CD4-positive, CD25-positive, alpha-beta regulatory T cell (primary cell): ENCODE measurements around the gene SAMD1. TPM values are rescaled to one million over a fixed set of nuclear protein-coding genes. Genes with fewer than 3 reads are reported as not detected.

Experiments
- ATAC-seq, 2 donors: fragments of 150-1000 bp; cut with Tn5 transposase; one replicate each; pipeline ENCODE4 v1.10.0; 2021; ENCODE audit warnings: low read depth in 2 of 2, moderate number of reproducible peaks in 2 of 2, moderate library complexity in 1 of 2
- DNase-seq, 3 donors: peaks; one replicate each; pipeline versions ENCODE4 v3.0.0 to v3.0.0-alpha.2; 2012 to 2022; ENCODE audit warnings: mixed read lengths in 1 of 3
- H3K27ac ChIP-seq: one replicate; pipeline ENCODE4 v1.7.0; 2013; ENCODE audit warnings: mild to moderate bottlenecking, low read length; ENCODE audit not compliant: insufficient read depth, poor library complexity, severe bottlenecking
- H3K27me3 ChIP-seq: one replicate; pipeline ENCODE4 v1.7.0; 2013; ENCODE audit warnings: low read length; ENCODE audit not compliant: control insufficient read depth, insufficient read depth
- H3K36me3 ChIP-seq: one replicate; pipeline ENCODE4 v1.7.0; 2013; ENCODE audit warnings: mild to moderate bottlenecking, low read length, moderate library complexity; ENCODE audit not compliant: control insufficient read depth, insufficient read depth
- H3K4me1 ChIP-seq: 2 replicates; pipeline ENCODE4 v1.7.0; 2013; ENCODE audit warnings: mild to moderate bottlenecking, low read length; ENCODE audit not compliant: insufficient read depth, control insufficient read depth, poor library complexity, severe bottlenecking
- H3K4me3 ChIP-seq: one replicate; pipeline ENCODE4 v1.7.0; 2013; ENCODE audit warnings: low read depth, mild to moderate bottlenecking, low read length, moderate library complexity
- H3K9me3 ChIP-seq, 2 experiments: 1 replicate in 1 of 2; 2 replicates in 1 of 2; pipeline ENCODE4 v1.7.0; 2013; ENCODE audit warnings: low read length in 2 of 2, mild to moderate bottlenecking in 1 of 2, moderate library complexity in 1 of 2; ENCODE audit not compliant: control insufficient read depth in 2 of 2
- H3K27ac Mint-ChIP-seq, 3 donors: one replicate each; pipeline ENCODE4 v1.8.0; 2020 to 2022; ENCODE audit warnings: mild to moderate bottlenecking in 3 of 3, mixed read lengths in 3 of 3, moderate library complexity in 2 of 3
- H3K27me3 Mint-ChIP-seq: one replicate; pipeline ENCODE4 v1.8.0; 2022; ENCODE audit warnings: mild to moderate bottlenecking, mixed read lengths
- H3K36me3 Mint-ChIP-seq: one replicate; pipeline ENCODE4 v1.8.0; 2020; ENCODE audit warnings: mixed read lengths
- H3K4me1 Mint-ChIP-seq, 4 donors: one replicate each; pipeline ENCODE4 v1.8.0; 2020 to 2022; ENCODE audit warnings: mixed read lengths in 4 of 4, mild to moderate bottlenecking in 1 of 4
- H3K4me3 Mint-ChIP-seq, 4 donors: one replicate each; pipeline ENCODE4 v1.8.0; 2020 to 2022; ENCODE audit warnings: mild to moderate bottlenecking in 4 of 4, mixed read lengths in 4 of 4, moderate library complexity in 3 of 4
- H3K9me3 Mint-ChIP-seq, 7 donors: one replicate each; pipeline ENCODE4 v1.8.0; 2020 to 2022; ENCODE audit warnings: mixed read lengths in 7 of 7, mild to moderate bottlenecking in 3 of 7, moderate library complexity in 2 of 7
- polyA plus RNA-seq, 4 donors: library from polyadenylated mRNA; unstranded; fragments of 300-500 nt; fragmentation: Illumina TruSeq; gene quantifications; one replicate each; pipeline ENCODE4 v1.2.3, GENCODE V29; 2021
- total RNA-seq: library from RNA; stranded (reverse); gene quantifications from one replicate; pipeline ENCODE4 v1.2.3, GENCODE V29; 2022

SAMD1 gene
- total and polyA plus RNA-seq, 5 donors from 2014 or later = 0.80 to 24.1 (median 1.2) TPM

DNA sequence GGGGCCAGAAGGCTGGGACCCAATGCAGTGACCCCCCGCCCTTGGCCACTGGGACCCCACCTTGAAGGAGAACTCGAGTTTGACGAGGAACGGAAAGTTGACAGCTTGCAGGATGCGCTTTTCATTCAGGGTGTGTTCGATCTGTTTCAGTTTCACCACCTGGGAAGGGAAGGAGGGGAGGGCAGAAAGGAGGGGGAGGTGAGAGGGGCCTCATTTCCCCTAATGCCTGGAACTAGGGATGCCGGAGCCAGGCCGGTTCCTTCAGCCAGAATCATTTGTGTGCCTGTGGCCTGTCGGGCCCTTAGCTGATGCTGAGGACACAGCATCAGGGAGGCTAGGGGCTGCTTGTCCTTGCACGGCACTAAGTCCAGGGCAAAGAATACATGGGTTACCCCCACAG, 12.2 kb upstream of the SAMD1 start:
- Histone ChIP-seq H3K36me3 (peaks cover 31% of the 10 kb centered on the region), H3K9me3 (no peaks in the 10 kb centered on the region), H3K27ac (no peak overlapping the region), H3K4me3 (no peak overlapping the region), H3K4me1 (no peaks in the 10 kb centered on the region), H3K27me3 (no peaks in the 10 kb centered on the region)
- ATAC-seq (no peak), DNase-seq (no peak)
- Mint-ChIP-seq H3K27me3 (no peaks in the 10 kb centered on the region), H3K9me3 (no peaks in the 10 kb centered on the region), H3K4me1 (peaks cover 0 to 2% (median 0%) of the 10 kb centered on the region in 4 donors), H3K4me3 (no peak overlapping the region), H3K36me3 (peaks cover 9% of the 10 kb centered on the region), H3K27ac (no peak overlapping the region)

DNA sequence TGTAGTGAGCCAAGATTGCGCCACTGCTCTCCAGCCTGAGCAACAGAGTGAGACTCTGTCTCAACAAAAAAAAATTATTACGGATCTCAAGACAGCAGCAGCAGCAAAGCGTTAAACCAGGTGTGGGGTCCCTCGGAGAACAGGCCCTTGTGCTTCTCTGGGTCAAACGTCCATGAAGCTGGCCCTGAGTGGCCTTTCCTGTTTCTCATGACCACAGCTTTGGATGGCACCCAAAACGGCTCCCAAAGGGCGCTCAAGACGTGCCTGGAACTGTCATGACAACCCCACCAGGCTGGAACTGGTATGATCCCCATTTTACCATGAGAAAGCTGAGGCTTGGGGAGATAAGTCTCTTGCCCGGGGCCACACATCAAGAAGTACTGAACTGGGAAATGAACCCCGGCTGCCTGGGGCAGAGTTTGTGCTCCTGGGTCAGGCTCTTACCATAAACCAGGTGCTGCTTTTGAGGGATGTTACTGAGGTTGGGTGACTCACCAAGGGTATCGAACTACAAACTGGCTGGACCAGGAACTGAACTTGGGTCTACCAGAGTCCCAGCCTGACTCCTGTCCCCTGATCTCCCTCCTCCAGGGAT, 11.6 kb upstream of the SAMD1 start:
- no peaks in the 10 kb centered on the region for H3K9me3 ChIP-seq
- Mint-ChIP-seq H3K9me3 (no peaks in the 10 kb centered on the region), H3K27ac (no peak overlapping the region), H3K27me3 (no peaks in the 10 kb centered on the region), H3K36me3 (peaks cover 10% of the 10 kb centered on the region), H3K4me1 (peaks cover 0 to 3% (median 0%) of the 10 kb centered on the region in 4 donors), H3K4me3 (no peak overlapping the region)
- DNase-seq (no peak), ATAC-seq (no peak)
- H3K27ac ChIP-seq = no peak overlapping the region
- H3K4me3 ChIP-seq = no peak overlapping the region
- H3K4me1 ChIP-seq = no peaks in the 10 kb centered on the region
- H3K36me3 ChIP-seq = peaks cover 34% of the 10 kb centered on the region
- H3K27me3 ChIP-seq = no peaks in the 10 kb centered on the region

DNA sequence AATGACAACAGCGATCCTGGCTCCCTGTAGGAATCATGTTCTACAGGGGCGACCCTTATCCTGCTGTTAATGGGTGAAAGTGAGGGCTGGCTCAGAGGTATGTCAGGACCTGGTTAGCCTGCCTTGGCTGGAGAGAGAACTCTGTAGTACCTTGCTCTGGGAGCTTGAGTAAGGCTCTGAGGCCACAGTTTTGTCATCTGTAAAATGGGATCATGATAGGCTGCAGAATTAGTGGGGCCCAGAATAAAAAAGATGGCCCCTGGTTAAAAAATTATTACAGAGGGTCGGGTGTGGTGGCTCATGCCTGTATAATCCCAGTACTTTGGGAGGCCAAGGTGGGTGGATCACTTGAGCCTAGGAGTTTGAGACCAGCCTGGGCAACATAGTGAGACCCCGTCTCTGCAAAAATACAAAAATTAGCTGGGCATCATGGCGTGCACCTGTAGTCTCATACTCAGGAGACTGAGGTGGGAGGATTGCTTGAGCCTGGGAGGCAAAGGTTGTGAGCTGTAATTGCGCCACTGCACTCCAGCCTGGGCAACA, 10.5 kb upstream of the SAMD1 start:
- H3K4me1 Mint-ChIP-seq = peaks cover 0 to 3% (median 0%) of the 10 kb centered on the region in 4 donors
- H3K27ac Mint-ChIP-seq = peak overlapping the region in 1 of 3 donors; percentile 56
- H3K36me3 Mint-ChIP-seq = peaks cover 15% of the 10 kb centered on the region

DNA sequence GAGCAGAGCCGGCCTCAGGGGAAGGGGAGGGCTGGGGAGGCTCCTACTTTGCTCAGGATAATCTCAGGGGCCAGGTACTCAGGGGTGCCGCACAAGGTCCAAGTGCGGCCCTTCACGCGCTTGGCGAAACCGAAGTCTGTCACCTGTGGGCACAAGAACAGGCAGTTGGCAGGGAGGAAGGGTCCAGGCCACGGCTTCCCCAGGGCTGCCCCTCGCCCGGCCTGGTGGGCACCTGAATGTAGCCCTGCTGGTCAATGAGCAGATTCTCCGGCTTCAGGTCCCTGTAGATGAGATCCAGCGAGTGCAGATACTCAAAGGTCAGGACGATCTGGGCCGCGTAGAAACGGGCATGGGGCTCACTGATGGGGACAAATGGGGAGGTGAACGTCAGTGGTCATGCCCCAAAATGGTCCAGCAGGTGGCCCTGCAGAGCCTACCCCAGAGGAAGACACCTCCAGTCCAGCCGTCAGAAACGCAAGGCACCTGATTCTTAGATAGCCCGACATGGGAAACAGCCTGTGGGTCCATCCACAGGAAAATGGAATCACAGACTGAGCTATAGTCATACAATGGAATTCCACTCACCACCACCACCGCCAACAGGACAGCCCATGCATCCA, 7.1 kb upstream of the SAMD1 start:
- no peak for ATAC-seq
- Mint-ChIP-seq H3K9me3 (peaks cover 0 to 8% (median 0%) of the 10 kb centered on the region in 7 donors), H3K4me3 (no peak overlapping the region), H3K4me1 (peaks cover 5 to 12% (median 7%) of the 10 kb centered on the region in 4 donors), H3K27ac (no peak overlapping the region), H3K27me3 (peaks cover 5% of the 10 kb centered on the region), H3K36me3 (peaks cover 15% of the 10 kb centered on the region)
- H3K27ac ChIP-seq = no peak overlapping the region
- peaks cover 0 to 6% of the 10 kb centered on the region in 2 experiments for H3K9me3 ChIP-seq
- no peaks in the 10 kb centered on the region for H3K4me1 ChIP-seq
- DNase-seq = no peak
- no peak overlapping the region for H3K4me3 ChIP-seq
- H3K36me3 ChIP-seq = peaks cover 27% of the 10 kb centered on the region
- no peaks in the 10 kb centered on the region for H3K27me3 ChIP-seq

More for the DNA sequence above, 10.5 kb upstream of the SAMD1 start:
- DNase-seq (no peak), ATAC-seq (no peak)
- Histone ChIP-seq H3K9me3 (no peaks in the 10 kb centered on the region), H3K4me1 (no peaks in the 10 kb centered on the region), H3K27me3 (no peaks in the 10 kb centered on the region), H3K36me3 (peaks cover 41% of the 10 kb centered on the region), H3K4me3 (no peak overlapping the region), H3K27ac (no peak overlapping the region)
- Mint-ChIP-seq H3K27me3 (no peaks in the 10 kb centered on the region), H3K4me3 (no peak overlapping the region), H3K9me3 (no peaks in the 10 kb centered on the region)

DNA sequence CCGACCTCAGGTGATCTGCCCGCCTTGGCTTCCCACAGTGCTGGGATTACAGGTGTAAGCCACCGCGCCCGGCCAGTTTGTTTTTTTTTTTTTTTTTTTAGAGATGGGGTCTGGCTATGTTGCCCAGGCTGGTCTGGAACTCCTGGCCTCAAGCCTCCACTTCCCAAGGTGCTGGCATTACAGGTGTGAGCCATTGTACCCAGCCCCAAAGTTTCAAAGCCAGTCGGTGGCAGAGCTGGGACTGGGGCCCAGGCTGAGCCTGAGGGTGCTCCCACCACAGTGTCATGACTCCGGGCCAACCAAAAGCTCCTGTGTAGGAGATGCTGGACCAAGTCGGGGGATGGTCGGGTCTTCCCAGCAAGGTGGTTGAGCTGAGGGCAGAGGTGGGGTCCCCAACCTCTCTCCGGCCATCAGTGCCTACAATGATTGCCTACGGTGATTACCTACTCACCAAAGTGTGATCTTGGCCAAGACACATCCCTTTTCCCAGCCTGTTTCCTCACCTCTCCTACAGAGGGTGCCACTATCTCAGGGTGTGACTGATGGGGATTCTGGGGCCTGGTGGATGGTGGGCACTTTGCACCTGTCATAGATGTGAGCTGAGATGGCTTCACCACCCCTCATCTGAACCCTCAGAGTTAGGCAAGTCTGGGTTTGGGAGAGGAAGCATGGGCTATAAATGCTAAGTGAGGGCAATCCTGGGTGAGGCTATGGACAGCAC, 5.9 kb upstream of the SAMD1 start:
- Histone ChIP-seq H3K36me3 (peaks cover 22% of the 10 kb centered on the region), H3K9me3 (peaks cover 0 to 6% of the 10 kb centered on the region in 2 experiments), H3K27me3 (no peaks in the 10 kb centered on the region), H3K4me1 (peaks cover 9% of the 10 kb centered on the region), H3K4me3 (no peak overlapping the region), H3K27ac (no peak overlapping the region)
- Mint-ChIP-seq H3K36me3 (peaks cover 16% of the 10 kb centered on the region), H3K4me1 (peaks cover 5 to 20% (median 13%) of the 10 kb centered on the region in 4 donors), H3K4me3 (no peak overlapping the region), H3K9me3 (peaks cover 0 to 8% (median 1%) of the 10 kb centered on the region in 7 donors), H3K27me3 (peaks cover 12% of the 10 kb centered on the region), H3K27ac (no peak overlapping the region)
- no peak for ATAC-seq
- no peak for DNase-seq

DNA sequence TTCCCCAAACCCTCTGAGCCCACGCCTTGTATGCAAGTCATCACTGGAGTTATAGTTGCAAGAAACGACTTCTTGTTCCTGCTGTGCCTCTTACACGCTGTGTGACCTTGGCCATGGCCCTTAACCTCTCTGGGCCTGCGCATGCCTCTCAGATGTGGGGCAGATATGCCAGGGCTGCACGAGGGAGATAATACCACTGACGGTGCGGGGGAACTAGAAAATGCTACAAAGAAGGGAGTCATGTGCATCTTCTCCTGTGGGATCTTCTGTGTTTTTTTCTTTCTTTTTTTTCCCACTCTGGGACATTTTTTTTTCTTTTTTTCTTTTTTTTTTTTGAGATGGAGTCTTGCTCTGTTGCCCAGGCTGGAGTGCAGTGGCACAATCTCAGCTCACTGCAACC, 4.3 kb upstream of the SAMD1 start:
- Histone ChIP-seq H3K4me3 (no peak overlapping the region), H3K27me3 (no peaks in the 10 kb centered on the region), H3K4me1 (peaks cover 9% of the 10 kb centered on the region), H3K36me3 (peaks cover 13% of the 10 kb centered on the region), H3K27ac (no peak overlapping the region), H3K9me3 (peaks cover 0 to 6% of the 10 kb centered on the region in 2 experiments)
- ATAC-seq (no peak), DNase-seq (no peak)
- peak overlapping the region in 3 of 4 donors; percentile 29 to 86 (median 75) for H3K4me3 Mint-ChIP-seq
- no peak overlapping the region for H3K27ac Mint-ChIP-seq
- peaks cover 5 to 21% (median 15%) of the 10 kb centered on the region in 4 donors for H3K4me1 Mint-ChIP-seq
- peaks cover 13% of the 10 kb centered on the region for H3K36me3 Mint-ChIP-seq
- peaks cover 0 to 8% (median 2%) of the 10 kb centered on the region in 7 donors for H3K9me3 Mint-ChIP-seq
- H3K27me3 Mint-ChIP-seq = peaks cover 15% of the 10 kb centered on the region

DNA sequence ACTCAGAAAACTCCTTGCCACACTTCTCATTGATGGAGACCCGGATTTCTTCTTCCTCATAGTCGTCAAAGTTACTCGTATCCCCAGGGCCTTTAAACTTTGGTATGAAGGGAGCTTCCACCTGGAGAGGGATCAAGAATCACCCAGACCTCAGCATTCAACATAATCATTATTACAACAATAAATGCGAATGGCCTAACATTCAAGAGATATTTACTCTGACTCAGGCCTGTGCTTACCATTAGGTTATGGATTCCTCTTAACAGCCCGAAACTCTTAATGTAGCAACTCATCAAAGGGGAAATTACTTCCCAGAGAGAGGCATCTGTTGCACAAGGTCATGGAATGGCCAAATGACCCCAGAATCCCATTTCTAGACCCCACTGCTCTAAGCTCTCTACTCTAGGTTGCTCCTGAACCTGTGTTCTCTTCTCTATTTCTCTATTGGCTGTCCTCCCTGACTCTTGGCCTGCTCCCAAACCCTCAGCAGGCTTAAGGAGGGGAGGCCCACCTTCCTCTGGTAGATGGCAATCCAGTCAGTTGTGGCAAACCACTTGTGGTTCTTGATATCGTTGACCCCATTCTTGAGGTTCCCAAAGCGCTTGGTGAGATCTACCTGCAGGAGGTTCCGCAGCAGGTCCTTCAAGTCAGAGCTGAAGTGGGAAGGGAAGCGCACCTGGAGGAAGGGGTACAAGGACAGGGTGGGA, 2.7 kb upstream of the SAMD1 start:
- H3K27me3 ChIP-seq = no peaks in the 10 kb centered on the region
- peak overlapping the region; percentile 23 to 58 (median 36) for H3K27ac Mint-ChIP-seq
- H3K27ac ChIP-seq = no peak overlapping the region
- peak overlapping the region; percentile 56 to 92 (median 78) for H3K4me3 Mint-ChIP-seq
- peaks cover 15% of the 10 kb centered on the region for H3K27me3 Mint-ChIP-seq
- H3K4me1 Mint-ChIP-seq = peaks cover 5 to 28% (median 19%) of the 10 kb centered on the region in 4 donors
- H3K9me3 ChIP-seq = peaks cover 0 to 6% of the 10 kb centered on the region in 2 experiments
- H3K4me1 ChIP-seq = peaks cover 14% of the 10 kb centered on the region
- ATAC-seq (no peak), DNase-seq (no peak)
- peaks cover 13% of the 10 kb centered on the region for H3K36me3 ChIP-seq
- H3K9me3 Mint-ChIP-seq = peaks cover 0 to 8% (median 2%) of the 10 kb centered on the region in 7 donors
- H3K36me3 Mint-ChIP-seq = peaks cover 17% of the 10 kb centered on the region
- H3K4me3 ChIP-seq = no peak overlapping the region
